GM21447 (cell line): ENCODE measurements around the gene WWOX.

Experiments used
- ATAC-seq: cut with Tn5 transposase; IDR thresholded peaks from one replicate; pipeline ENCODE4 v1.9.1; 2021; ENCODE audit not compliant: unreplicated experiment

The WWOX gene

DNA sequence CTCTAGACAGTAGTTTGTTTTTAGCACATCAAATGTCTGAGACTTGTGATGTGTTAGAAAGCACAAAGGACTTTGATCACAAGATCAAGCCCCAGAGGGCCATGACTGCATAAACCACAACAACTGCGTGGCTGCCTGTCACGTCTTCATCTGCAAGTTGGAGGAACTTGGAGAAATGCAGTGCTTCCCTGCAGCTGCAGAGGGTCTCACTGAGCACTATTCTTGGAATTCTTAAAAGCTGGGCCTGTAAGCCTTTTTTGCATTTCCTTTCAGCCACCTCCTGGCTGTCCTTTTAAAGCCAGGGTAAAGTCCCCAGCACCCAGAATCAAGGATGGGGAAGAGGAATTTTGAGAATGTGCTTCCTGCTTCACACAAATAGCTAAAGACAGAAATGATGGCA lies 1069.8 kb downstream of the WWOX start:
- no peak for ATAC-seq

DNA sequence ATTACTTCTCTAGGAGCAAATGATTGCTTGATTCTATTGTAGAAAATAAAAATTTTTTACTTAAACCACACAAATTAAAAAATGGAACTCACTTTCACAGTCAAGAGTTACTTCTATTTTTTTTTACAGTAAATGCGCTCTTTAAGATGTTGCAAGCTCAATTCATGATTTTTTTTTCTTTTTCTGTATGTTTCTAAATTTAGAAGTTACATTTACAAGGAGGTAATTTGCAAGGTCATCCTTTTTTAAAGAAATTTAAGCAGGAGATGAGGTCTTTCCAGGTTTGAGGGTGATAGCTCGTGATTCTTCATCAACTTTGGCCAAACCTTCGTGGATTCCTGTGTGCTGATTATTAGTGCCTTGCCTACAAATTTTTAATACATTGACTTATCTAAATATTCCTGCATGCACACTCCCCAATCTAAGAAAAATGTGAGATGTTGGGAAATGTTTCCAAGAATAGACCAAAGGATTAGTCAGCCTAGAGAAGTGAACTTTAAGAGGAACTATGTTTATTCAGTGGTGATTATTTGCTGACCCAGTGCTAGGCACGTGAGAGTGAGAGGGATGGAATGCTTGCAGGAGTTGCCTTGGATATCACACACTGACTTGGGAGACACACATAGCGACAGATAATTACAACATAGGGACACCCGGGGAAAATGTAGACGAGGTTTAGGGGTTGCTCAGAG lies 1071.2 kb downstream of the WWOX start:
- no peak for ATAC-seq

DNA sequence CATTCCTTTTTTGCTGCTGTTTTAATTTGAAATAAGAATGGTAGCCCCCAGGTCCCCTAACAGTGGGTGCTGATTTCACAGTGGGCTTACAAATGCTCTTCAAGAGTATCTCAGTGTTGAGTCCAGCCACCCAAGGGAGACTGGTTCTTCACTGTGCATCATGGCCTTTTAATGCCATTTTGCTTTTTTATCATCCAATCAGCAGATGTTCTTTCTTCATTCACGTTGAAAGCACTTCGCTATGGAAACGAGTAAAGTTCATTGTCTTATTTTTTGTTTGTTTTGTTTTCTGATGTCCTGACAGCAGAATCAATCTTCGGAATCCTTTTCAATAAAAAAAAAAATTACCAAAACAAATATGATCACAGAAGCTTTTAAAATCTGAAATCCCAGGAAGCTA lies 1072.0 kb downstream of the WWOX start:
- ATAC-seq: no peak

DNA sequence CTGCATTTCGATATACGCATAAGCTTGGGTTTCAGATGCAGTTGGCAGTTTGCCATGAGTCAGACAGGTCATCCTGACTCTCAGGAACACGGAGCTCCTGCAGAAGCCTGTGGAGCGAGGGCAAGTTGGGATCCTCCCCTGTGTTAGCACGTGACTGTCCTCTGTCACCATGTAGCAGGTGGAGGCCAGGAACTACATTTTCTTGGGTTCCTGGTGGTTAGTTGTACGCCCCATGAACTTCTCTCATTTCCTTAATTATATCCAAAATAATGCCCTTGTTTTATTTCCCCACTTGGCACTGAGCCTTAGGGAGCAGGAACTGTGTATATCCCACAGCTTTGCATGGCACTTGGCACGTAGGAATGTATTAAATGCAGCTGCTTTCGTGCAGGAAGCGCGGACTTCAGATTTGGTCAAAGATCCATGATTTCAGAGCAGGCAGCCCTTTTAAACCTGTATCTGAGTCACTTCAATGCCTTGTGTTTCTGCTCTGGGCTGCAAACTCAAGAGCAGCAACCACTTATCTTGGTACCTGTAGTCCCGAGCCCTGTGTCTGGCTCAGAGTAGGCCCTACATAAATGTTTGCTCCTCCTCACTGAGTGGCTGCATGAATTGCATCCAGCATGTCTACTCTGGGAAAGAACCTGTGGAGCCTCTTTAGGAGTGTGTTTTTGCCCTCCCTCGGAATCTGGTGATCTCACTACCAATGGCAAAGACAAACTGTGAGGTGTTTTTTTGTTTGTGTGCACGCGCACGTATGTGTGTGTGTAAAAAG lies 1072.7 kb downstream of the WWOX start:
- no peak for ATAC-seq

DNA sequence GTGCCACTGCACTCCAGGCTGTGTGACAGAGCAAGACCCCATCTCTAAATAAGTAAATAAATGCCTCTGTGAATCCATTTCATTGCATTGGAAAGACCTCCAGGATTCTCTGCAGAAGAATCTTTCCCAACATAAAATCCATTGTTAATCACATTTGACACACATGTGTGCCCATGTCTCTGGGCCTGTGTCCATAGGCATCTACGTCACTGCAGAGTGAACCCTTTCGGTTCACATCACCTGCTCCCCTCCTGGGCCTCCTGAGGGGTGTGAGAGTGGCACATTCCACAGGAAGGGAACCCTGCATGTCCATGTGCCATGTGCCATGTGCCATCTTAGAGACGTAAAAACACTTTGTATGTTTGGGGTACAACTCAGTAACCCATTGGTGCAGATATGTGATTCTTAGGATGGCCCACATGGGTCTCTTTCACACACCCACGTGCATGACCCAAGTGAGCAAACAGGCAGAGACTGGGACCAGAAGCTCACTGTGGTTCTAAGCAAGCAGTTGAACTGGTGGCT lies 1073.6 kb downstream of the WWOX start:
- ATAC-seq: no peak

DNA sequence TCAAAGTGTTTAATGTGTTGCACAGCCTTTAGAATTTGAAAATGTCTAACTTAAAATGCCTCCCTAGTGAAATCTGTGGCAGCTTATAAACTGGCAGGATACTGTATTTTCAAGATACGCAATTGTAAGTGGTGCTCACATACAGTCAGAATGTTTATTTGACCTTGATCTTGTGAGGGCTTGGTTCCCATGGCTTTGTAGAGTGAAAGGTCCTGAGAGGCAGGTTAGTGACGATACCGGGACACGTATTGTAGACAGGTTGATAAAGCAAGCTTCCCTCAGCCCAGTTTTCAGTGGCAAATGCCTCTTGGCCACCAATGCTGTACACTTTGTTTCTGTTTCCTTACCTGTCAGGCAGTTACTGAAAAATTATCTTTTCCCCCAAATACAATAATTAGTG lies 1074.5 kb downstream of the WWOX start:
- ATAC-seq: no peak

DNA sequence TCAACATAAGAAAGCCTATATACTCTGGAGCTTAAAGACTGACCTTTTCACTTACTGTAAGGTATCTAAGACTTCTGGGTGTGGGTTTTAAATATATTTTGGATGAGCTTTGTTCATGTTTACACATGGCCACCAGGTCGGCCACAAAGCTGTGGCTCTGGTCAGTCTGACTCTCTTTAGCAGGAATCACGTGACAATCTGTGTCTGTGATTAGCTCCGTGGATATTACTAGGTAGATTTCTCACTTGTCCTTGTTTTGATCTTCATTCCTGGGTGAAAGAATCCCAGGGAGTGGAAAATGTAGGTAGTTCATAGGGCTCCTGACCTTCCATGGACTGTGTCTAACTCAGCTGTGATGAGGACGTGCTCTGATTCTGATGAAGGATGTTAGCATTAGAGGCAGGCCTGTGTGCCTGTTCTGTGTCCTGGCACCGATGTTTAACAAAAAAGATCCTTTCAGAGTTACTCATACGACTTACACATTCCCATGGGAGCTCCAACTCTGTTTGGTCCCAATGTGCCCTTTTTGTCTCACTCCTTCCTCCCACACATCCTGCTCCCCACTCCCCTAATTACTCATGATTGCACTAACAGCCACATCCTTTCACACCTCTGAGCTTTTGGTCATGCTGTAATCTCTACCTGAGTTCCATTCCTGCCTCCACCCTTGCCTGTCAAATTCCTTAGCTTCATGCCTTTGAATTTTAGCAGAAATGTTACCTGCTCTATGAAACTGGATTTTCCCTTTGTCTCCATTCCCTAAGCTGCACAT lies 1076.0 kb downstream of the WWOX start:
- no peak for ATAC-seq

DNA sequence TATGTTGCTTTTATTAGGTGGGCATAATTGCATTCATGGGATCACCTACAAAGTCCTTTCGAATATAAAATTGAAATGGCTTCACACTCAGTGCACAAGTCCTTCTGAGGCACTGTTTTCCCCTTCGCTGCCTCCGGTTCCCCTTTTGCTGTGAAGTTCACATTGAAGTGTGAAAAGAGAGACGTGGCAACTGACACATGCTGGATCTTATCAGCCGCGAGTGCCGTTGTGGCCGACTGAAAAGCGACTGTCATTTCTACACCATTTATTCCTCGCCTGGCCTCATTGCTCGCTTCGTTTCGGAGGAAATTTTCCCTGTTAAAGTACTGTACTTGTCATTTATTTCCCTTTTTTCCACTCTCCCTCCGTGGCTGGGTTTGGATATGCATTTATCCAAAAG lies 1077.6 kb downstream of the WWOX start:
- no peak for ATAC-seq

DNA sequence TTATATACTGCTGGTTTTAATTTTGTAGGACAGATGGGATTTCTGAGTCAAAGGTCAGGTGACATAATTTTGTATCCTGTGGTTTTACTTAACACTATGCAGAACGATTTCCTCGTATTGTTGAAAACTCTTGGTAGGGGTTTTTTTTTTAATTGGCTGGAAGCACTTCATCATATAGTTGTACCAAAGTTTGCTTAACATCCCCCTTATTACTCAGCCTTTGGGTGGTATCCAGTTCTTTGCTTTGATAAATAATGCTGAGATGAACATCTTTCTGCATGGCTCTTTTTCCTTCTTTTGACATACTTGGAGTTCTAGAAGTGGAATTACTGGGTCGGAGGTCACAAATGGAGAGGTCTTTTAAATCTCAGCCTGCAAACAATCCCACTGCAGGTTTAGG lies 1082.0 kb downstream of the WWOX start:
- ATAC-seq: no peak

DNA sequence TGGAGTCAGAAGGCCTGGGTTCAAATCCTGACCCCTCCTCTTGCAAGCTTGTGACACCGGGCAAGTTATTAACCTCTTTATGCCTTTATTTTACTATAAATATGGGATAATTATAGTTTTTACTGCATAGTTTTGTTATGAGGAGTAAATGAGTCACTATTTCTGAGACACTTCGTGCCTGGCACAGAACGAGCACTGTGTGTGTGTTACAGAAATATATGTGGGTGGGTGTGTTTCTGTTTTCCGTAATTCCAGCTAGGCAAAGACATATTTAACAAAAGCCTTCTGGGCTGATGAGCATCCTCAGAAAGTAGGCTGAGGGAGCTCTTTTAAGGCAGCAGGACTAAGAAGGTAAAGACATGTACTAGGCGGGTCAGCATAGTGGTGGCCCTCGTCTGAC lies 1083.2 kb downstream of the WWOX start:
- no peak for ATAC-seq

DNA sequence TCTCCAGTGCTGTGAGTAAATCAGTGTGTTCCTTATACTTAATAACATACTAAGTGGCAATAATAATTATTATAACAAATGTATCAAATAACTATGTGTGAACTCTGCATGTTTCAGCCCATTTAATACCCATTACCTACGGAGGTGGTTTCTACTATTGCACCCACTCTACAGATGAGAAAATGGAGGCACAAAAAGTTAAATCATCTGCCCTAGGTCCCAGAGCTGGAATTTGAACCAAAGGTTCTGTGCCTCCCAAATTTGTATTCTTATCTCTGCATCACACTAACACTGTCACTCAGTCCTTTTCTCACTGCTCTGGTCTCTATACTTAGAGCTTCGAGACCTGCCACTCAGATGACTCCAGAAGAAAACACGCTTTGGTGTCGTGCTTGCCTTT lies 1084.1 kb downstream of the WWOX start:
- no peak for ATAC-seq

DNA sequence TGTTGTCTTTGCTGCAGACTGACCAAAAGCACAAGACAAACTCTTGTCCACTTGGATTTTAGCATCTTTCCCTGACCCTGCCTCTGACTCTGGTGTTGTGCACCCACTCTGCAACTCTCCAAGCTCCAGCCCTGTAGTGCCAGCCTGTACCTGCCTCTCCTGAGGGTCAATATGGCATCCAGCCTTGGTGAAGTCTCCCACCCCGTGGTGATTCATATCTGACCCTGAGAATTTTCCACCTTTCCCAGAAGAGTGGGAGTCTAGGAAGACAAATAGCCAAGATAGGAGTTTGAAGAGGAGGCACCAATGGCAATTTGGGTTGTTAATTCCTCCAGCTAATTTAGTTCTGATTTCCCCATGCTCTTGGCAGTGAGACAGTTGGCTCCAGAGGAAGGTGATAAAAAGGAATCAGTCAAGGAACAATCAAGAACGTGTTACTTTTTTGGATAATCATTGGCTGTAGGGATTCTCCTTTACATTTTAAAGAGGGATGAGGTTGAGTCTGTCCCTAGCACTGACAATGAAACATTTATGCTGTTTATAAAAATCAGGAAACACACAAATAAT lies 1085.1 kb downstream of the WWOX start:
- no peak for ATAC-seq

DNA sequence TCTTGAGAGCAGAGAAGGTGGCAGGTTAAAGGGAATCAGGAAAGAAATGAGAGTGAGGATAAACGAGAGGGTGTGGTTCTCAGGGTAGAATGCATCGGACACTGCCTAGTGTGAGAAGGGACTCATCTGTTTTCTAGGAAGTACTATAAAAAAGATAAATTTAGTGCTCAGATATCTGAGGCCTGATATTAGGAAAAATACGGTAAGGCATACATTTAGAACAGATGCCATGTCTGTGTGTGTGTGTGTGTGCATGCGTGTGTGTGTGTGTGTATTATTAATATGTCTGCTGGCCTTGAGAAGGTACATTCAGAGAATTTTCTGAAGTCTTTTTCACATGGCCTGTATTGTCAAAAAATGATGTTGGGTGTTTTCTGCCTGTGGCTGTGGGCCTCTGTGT lies 1086.3 kb downstream of the WWOX start:
- ATAC-seq: no peak

DNA sequence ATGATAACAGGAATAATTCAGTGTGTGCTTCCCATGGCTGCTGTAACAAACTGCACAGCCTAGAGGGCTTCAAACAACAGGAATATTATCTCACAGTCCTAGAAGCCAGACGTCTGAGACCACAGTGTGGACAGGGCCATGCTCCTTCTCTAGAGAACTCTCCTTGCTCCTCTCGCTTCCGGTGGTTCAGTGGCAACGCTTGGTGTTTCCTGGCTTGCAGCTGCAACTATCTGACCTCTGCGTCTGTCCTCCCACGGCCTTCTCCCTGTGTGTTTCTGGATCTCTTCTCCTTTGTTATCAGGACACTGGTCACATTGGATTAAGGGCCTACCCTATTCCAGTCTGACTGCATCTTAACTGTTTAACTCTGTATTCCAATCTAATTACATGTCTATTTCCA lies 1086.7 kb downstream of the WWOX start:
- no peak for ATAC-seq

DNA sequence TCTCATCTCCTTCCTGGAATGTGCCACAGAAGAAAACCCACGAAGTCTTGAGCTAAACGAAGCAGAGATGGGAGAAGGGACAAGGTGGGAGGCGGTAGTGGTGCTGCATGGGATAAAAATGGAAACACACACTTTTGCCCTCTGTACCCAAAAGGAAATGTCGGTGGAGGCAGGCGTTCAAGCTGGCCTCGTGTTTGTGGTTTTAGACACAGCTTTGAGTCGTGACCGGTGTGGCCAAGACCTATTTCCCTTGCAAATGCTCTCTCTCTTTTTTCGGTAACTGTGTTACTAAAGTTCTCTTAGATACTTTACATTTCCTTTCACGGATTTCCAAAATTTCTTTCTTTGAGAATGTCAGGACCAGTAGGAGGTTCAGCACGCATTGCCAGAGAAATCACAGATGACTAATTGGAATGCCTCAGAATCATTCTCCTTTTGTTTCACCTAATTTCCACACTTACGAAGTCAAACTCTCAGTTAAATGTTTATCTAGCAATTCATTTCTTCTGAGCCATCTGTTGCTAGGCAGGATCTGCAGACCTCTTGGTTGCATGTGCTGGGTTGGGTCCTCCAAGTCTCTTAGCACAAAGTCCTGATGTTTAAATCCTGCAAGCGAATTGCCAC lies 1088.8 kb downstream of the WWOX start:
- no peak for ATAC-seq

DNA sequence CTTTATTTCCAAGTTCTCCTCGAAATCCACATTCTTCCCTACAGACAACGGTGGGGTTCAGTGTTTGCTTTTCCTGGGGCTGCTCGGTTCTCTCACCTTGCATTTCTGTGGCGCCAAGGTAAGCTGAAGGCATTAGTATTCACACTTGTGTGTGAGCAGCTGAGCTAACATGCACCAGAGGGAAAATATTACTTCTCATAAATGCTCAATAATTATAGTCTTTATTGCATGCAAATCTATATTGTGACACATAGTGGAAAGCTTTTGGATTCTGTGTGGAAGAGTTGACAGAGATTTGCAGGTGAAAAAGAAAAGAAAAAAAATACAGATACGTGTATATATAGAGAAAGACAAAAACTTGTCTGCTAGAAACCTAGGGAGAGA lies 1089.3 kb downstream of the WWOX start:
- no peak for ATAC-seq

DNA sequence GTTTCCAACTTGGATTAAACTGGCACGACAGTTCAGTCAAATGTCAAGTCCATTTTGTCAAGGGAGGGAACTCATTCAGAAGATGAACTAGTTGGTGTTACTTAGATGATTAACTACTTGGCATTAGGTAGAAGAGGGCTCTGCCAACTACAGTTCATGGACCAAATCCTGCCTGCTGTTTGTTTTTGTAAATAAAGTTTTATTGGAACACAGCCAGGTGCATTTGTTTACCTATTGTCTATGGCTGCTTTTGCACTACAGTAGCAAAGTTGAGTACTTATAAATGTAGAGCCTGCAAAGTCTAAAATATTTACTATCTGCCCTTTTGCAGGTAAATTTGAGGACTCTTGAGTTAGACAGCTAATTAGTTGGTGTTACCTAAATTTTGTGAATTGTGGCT lies 1091.1 kb downstream of the WWOX start:
- ATAC-seq: no peak

DNA sequence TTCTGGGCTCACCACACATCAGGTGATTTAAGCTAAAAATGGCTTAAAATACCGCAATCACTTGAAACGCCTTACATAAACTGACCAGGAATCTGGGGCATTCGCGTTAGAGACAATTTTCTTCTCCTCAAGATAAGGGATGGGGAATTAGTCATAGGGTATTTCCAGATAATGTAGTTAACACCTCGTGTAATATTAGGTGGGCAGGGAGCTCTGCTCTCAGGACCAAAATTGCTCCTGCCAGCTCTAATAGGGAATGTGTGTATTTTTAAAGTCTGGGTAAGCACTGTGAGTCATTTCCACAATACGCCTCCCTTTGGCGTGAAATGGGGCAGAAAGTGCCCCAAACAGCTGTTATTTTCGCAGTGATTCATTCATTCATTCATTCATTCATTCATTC lies 1092.5 kb downstream of the WWOX start:
- no peak for ATAC-seq

DNA sequence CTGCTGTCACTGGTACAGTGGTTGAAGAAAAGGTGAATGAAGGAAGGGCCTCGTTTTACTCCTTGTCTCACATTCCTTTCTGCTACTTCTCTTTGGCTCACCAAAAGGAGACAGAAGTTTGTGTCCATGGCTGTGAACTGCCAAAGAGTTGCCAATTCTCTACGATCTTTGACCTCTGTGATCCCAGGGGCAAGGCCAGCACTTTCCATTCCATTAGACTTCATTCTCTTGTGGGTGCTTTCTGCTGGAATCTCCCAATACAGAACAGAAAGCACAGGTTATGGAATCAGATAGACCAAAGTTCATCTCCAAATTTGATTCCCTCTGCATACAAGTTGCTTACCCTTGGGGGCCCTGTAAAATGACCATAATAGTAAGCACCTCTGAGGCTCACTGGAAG lies 1093.5 kb downstream of the WWOX start:
- no peak for ATAC-seq

DNA sequence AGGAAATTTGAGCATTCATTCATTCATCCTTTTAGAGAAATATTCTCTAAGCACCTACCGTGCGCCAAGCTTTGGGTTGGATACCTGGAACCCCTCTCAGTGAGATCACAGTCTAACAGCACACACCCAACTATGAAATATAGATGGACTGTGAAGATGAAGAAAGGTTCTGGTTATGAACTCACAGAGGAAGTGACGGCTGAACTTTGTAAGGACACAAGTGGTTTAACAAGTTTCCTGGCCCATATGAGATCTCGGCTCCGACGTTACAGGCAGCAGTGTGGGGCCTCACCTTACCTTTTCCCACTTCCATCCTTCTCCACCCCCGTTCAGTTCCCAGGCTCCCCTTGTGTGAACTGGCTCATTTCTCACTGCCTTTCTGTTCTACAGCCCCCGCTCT lies 1094.8 kb downstream of the WWOX start:
- no peak for ATAC-seq

DNA sequence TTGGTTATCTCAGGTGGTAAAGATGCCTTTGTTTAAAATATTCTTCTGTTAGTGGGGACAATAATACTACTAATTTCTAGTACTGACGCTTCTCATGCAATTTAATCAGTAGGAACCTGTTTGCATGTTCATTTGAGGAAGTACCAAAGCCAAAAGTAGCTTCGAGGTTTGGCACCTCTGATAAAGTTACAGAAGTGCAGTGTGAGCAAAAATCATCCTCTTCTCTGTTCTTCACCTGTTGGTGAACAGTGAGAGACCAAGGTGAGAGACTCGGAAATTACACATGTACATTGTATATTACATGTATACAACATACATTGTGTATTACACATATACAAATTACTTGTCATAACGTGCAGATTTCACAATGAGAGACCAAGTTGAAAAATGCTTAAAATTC lies 1096.5 kb downstream of the WWOX start:
- ATAC-seq: no peak
